Measurements from ENCODE around the gene WNT3.

Gene WNT3

GRCh38 chr17:46722662-46723285 is 95.7 kb downstream of the WNT3 start:
- no peak for DNase-seq

- DNase-seq, result no peak
Observed at GRCh38 chr17:46720408-46720807, 98.1 kb downstream of the WNT3 start.

GRCh38 chr17:46719891-46720290 is 98.6 kb downstream of the WNT3 start:
- no peak for DNase-seq

- no peak for DNase-seq
Observed at GRCh38 chr17:46717999-46718398, 100.5 kb downstream of the WNT3 start.

Measured in retina (tissue), 1 donor.